Parathyroid adenoma (tissue), 2 donors: ENCODE data around the gene RPL32.
"Not testable (repeated sequence)": the region's sequence is repeated elsewhere in the genome, so short reads cannot be mapped to it uniquely, and the experiment has no call there.

Source experiments
- H2AFZ ChIP-seq: fragments of 300-600 bp; sonication (generic); one replicate; pipeline ENCODE4 v1.7.0; 2017; ENCODE audit warnings: antibody characterized with exemption, mild to moderate bottlenecking
- H3K27ac ChIP-seq: fragments of 300-600 bp; sonication (generic); one replicate; pipeline ENCODE4 v1.7.0; 2017
- H3K27me3 ChIP-seq: fragments of 300-600 bp; sonication (generic); one replicate; pipeline ENCODE4 v1.7.0; 2017; ENCODE audit warnings: low read length; ENCODE audit not compliant: control insufficient read depth, insufficient read depth
- H3K36me3 ChIP-seq: fragments of 300-600 bp; sonication (generic); one replicate; pipeline ENCODE4 v1.7.0; 2017; ENCODE audit warnings: low read length; ENCODE audit not compliant: control insufficient read depth, insufficient read depth
- H3K4me1 ChIP-seq: fragments of 300-600 bp; sonication (generic); one replicate; pipeline ENCODE4 v1.7.0; 2017; ENCODE audit warnings: control low read depth
- H3K4me2 ChIP-seq: fragments of 300-600 bp; sonication (generic); one replicate; pipeline ENCODE4 v1.7.0; 2017; ENCODE audit warnings: low read length
- H3K4me3 ChIP-seq: fragments of 300-600 bp; sonication (generic); one replicate; pipeline ENCODE4 v1.7.0; 2017; ENCODE audit warnings: low read depth, low read length
- H3K79me2 ChIP-seq: fragments of 300-600 bp; sonication (generic); one replicate; pipeline ENCODE4 v1.7.0; 2017; ENCODE audit warnings: control low read depth
- H3K9ac ChIP-seq: fragments of 300-600 bp; sonication (generic); one replicate; pipeline ENCODE4 v1.7.0; 2017; ENCODE audit warnings: mild to moderate bottlenecking
- H3K9me3 ChIP-seq: fragments of 300-600 bp; sonication (generic); one replicate; pipeline ENCODE4 v1.7.0; 2017; ENCODE audit warnings: low read length; ENCODE audit not compliant: control insufficient read depth
- CTCF ChIP-seq: fragments of 300-600 bp; sonication (generic); IDR thresholded peaks from one replicate; pipeline ENCODE4 v1.7.0; 2017; ENCODE audit warnings: antibody characterized with exemption, mild to moderate bottlenecking
- donor health status: primary hyperparathyroidism.

Gene RPL32

GRCh38 chr3:12879191-12879815, 37.9 kb upstream of the RPL32 start:
- Histone ChIP-seq H3K9ac (no peak overlapping the region), H3K79me2 (no peaks in the 10 kb centered on the region), H3K36me3 (no peaks in the 10 kb centered on the region), H3K4me2 (no peak overlapping the region), H3K27me3 (no peaks in the 10 kb centered on the region), H3K4me3 (no peak overlapping the region), H3K4me1 (peaks cover 2% of the 10 kb centered on the region), H3K9me3 (no peaks in the 10 kb centered on the region), H3K27ac (no peak overlapping the region), H2AFZ (no peak overlapping the region)
- TF ChIP-seq CTCF = no peak

- not testable (repeated sequence) for H3K27me3 ChIP-seq, H2AFZ ChIP-seq, H3K4me1 ChIP-seq, H3K9me3 ChIP-seq, H3K36me3 ChIP-seq, H3K9ac ChIP-seq, H3K79me2 ChIP-seq, H3K4me3 ChIP-seq, H3K27ac ChIP-seq, H3K4me2 ChIP-seq
Observed at GRCh38 chr3:12878758-12879157, 37.4 kb upstream of the RPL32 start.

GRCh38 chr3:12878141-12878574, 36.8 kb upstream of the RPL32 start:
- Histone ChIP-seq H3K27me3 (no peaks in the 10 kb centered on the region), H3K36me3 (no peaks in the 10 kb centered on the region), H3K27ac (no peak overlapping the region), H2AFZ (no peak overlapping the region), H3K79me2 (no peaks in the 10 kb centered on the region), H3K9ac (no peak overlapping the region), H3K4me2 (no peak overlapping the region), H3K4me3 (no peak overlapping the region), H3K9me3 (no peaks in the 10 kb centered on the region), H3K4me1 (no peaks in the 10 kb centered on the region)
- no peak for TF ChIP-seq CTCF

- H3K36me3 ChIP-seq = no peaks in the 10 kb centered on the region
- no peak overlapping the region for H3K4me2 ChIP-seq
- no peaks in the 10 kb centered on the region for H3K4me1 ChIP-seq
- H3K9ac ChIP-seq = no peak overlapping the region
- H3K4me3 ChIP-seq = no peak overlapping the region
- no peak overlapping the region for H2AFZ ChIP-seq
- no peak overlapping the region for H3K27ac ChIP-seq
- H3K79me2 ChIP-seq = no peaks in the 10 kb centered on the region
- TF ChIP-seq CTCF = no peak
- H3K27me3 ChIP-seq = no peaks in the 10 kb centered on the region
- H3K9me3 ChIP-seq = no peaks in the 10 kb centered on the region
Observed at GRCh38 chr3:12877040-12877439, 35.7 kb upstream of the RPL32 start.

- Histone ChIP-seq H3K4me3 (no peak overlapping the region), H3K27ac (no peak overlapping the region), H3K27me3 (no peaks in the 10 kb centered on the region), H3K9me3 (no peaks in the 10 kb centered on the region), H3K4me1 (no peaks in the 10 kb centered on the region), H3K79me2 (no peaks in the 10 kb centered on the region), H3K4me2 (peak overlapping the region; percentile 7), H3K9ac (no peak overlapping the region), H3K36me3 (no peaks in the 10 kb centered on the region), H2AFZ (peak overlapping the region; percentile 87)
- peak; percentile 30 for TF ChIP-seq CTCF
Observed at GRCh38 chr3:12875857-12876836, 34.8 kb upstream of the RPL32 start.
